ENCODE data around the gene ROCK2.

DNA sequence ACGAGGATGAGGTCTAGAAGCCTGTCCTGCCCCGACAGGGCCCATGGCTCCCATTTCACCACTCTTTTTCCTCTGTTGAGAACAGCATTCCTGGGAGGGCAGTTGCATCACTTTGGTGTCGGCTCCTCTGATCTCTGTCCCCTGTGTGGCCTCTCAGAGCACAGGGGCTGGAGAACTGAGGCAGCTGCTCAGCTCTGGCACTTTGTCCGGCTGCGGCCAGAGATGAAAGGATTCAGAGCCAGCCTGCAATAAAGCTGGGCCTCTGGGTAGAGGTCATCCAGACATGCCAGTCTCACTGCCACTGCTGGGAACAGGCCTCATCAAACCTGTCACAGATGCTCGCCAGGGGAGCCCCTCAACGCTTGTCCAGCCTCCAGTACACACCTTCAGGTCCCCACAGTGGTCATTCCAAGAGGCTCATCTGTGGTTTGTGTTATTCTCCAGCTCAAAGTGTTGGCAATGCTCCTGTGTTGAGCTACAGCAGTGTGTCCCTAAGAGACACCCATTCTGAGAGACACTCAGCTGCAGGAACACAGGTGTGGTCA lies 13.1 kb upstream of the ROCK2 start:
- TF ChIP-seq, protein P1, sequence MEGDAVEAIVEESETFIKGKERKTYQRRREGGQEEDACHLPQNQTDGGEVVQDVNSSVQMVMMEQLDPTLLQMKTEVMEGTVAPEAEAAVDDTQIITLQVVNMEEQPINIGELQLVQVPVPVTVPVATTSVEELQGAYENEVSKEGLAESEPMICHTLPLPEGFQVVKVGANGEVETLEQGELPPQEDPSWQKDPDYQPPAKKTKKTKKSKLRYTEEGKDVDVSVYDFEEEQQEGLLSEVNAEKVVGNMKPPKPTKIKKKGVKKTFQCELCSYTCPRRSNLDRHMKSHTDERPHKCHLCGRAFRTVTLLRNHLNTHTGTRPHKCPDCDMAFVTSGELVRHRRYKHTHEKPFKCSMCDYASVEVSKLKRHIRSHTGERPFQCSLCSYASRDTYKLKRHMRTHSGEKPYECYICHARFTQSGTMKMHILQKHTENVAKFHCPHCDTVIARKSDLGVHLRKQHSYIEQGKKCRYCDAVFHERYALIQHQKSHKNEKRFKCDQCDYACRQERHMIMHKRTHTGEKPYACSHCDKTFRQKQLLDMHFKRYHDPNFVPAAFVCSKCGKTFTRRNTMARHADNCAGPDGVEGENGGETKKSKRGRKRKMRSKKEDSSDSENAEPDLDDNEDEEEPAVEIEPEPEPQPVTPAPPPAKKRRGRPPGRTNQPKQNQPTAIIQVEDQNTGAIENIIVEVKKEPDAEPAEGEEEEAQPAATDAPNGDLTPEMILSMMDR (IDR thresholded peaks at IDR 0.05), result no peak
- TF ChIP-seq POLR2AphosphoS5 (IDR thresholded peaks at IDR 0.05) (no peak), POLR2A (IDR thresholded peaks at IDR 0.05) (no peak)
